Stimulated activated CD8-positive, alpha-beta memory T cell treated with anti-CD3 and anti-CD28 coated beads, Interleukin-4, amount 100 ng/mL, for 24 hours (primary cell): Measurements from ENCODE around the gene PCDH17.

ENCODE experiments used
- DNase-seq: peaks from one replicate; pipeline ENCODE4 v3.0.0-alpha.2; 2020; ENCODE audit warnings: low read depth

The PCDH17 gene

GRCh38 chr13:57634839-57635165 is 3.3 kb downstream of the PCDH17 start:
- no peak for DNase-seq

GRCh38 chr13:57635541-57636085 is 4.1 kb downstream of the PCDH17 start:
- DNase-seq, result no peak

GRCh38 chr13:57636816-57637215 is 5.3 kb downstream of the PCDH17 start:
- no peak for DNase-seq

- DNase-seq, result no peak
Observed at GRCh38 chr13:57637515-57637914, 6.0 kb downstream of the PCDH17 start.

- DNase-seq, result no peak
Observed at GRCh38 chr13:57638186-57638890, 6.8 kb downstream of the PCDH17 start.

- no peak for DNase-seq
Observed at GRCh38 chr13:57640607-57641006, 9.1 kb downstream of the PCDH17 start.

- DNase-seq, result no peak
Observed at GRCh38 chr13:57641051-57641450, 9.5 kb downstream of the PCDH17 start.

- no peak for DNase-seq
Observed at GRCh38 chr13:57644106-57644505, 12.6 kb downstream of the PCDH17 start.

- no peak for DNase-seq
Observed at GRCh38 chr13:57653229-57653989, 21.9 kb downstream of the PCDH17 start.

GRCh38 chr13:57665481-57665880 is 33.9 kb downstream of the PCDH17 start:
- DNase-seq, result no peak

GRCh38 chr13:57666131-57666953 is 34.8 kb downstream of the PCDH17 start:
- DNase-seq, result no peak

GRCh38 chr13:57672168-57672567 is 40.6 kb downstream of the PCDH17 start:
- DNase-seq, result no peak

- DNase-seq, result no peak
Observed at GRCh38 chr13:57673197-57673596, 41.7 kb downstream of the PCDH17 start.

GRCh38 chr13:57675526-57675925 is 44.0 kb downstream of the PCDH17 start:
- DNase-seq, result no peak

- no peak for DNase-seq
Observed at GRCh38 chr13:57680609-57681008, 49.1 kb downstream of the PCDH17 start.

- no peak for DNase-seq
Observed at GRCh38 chr13:57682128-57682716, 50.7 kb downstream of the PCDH17 start.

GRCh38 chr13:57698851-57699250 is 67.3 kb downstream of the PCDH17 start:
- no peak for DNase-seq

GRCh38 chr13:57704031-57704430 is 72.5 kb downstream of the PCDH17 start:
- no peak for DNase-seq

- no peak for DNase-seq
Observed at GRCh38 chr13:57716295-57716694, 84.8 kb downstream of the PCDH17 start.

GRCh38 chr13:57724486-57725272 is 93.1 kb downstream of the PCDH17 start:
- DNase-seq, result no peak

- DNase-seq, result no peak
Observed at GRCh38 chr13:57725480-57725879, 93.9 kb downstream of the PCDH17 start.
